Esophagus squamous epithelium (tissue), 5 donors: Measurements from ENCODE around the gene TAF6. TPM values are rescaled to one million over a fixed set of nuclear protein-coding genes. Genes with fewer than 3 reads are reported as not detected.

Experiments
- DNase-seq: peaks from one replicate; lab custom pipeline; 2025; lab: John Stamatoyannopoulos, UW
- H3K27ac ChIP-seq, 4 donors: fragments of 200-600 bp; sonication (generic); one replicate each; pipeline ENCODE4 v1.5.1; 2016 to 2019; ENCODE audit warnings: mild to moderate bottlenecking in 1 of 4
- H3K27me3 ChIP-seq, 4 donors: fragments of 200-600 bp; sonication (generic); 1 replicate in 3 of 4; 2 replicates in 1 of 4; pipeline versions ENCODE4 v1.5.1 to v1.6.0; 2017 to 2021; ENCODE audit warnings: antibody characterized with exemption in 1 of 4
- H3K36me3 ChIP-seq, 3 donors: fragments of 200-600 bp; sonication (generic); one replicate each; pipeline ENCODE4 v1.5.1; 2016 to 2019
- H3K4me1 ChIP-seq, 3 donors: fragments of 200-600 bp; sonication (generic); one replicate each; pipeline ENCODE4 v1.5.1; 2017 to 2019
- H3K4me3 ChIP-seq, 4 donors: fragments of 200-600 bp; sonication (generic); 1 replicate in 3 of 4; 2 replicates in 1 of 4; pipeline ENCODE4 v1.5.1; 2016 to 2019; ENCODE audit warnings: mild to moderate bottlenecking in 2 of 4, moderate library complexity in 1 of 4
- H3K9me3 ChIP-seq, 3 donors: fragments of 200-600 bp; sonication (generic); one replicate each; pipeline ENCODE4 v1.5.1; 2016 to 2019
- POLR2A ChIP-seq, 4 donors: fragments of 450-650 bp; IDR thresholded peaks; one replicate each; pipeline ENCODE4 v1.6.1; 2017; ENCODE audit warnings: antibody characterized with exemption in 4 of 4, mild to moderate bottlenecking in 4 of 4, moderate library complexity in 3 of 4
- WGBS, 2 donors: methylation state at CpG; one replicate each; pipeline ENCODE4 v1.1.5; 2018; 5-methylcytosine and 5-hydroxymethylcytosine counted together
- intact Hi-C: fragments of 100-400 bp; cut with DNase I; formaldehyde crosslinking; loops from one replicate; pipeline ENCODE4 v1.15.0; 2022
- total RNA-seq, 4 donors: library from RNA; depleted of rRNA; stranded (reverse); fragments of >200 nt; gene quantifications; one replicate each; pipeline ENCODE4 v1.1.0, GENCODE V29; 2016
- TF ChIP-seq, protein P1 (sequence below), 6 experiments: fragments of 450-650 bp in 4 of 6; fragments of 200-600 bp in 2 of 6; sonication (generic) in 2 of 6; IDR thresholded peaks; one replicate each; pipeline ENCODE4 v1.5.1; 2016 to 2019; ENCODE audit warnings: antibody characterized with exemption in 6 of 6, mild to moderate bottlenecking in 4 of 6, moderate library complexity in 4 of 6
- donor health status: DM: yes; HTN: yes; CAD: no.

TAF6 gene
- total RNA-seq, 4 donors from 2014 or later = 24.4 to 40.6 (median 30.5) TPM

DNA sequence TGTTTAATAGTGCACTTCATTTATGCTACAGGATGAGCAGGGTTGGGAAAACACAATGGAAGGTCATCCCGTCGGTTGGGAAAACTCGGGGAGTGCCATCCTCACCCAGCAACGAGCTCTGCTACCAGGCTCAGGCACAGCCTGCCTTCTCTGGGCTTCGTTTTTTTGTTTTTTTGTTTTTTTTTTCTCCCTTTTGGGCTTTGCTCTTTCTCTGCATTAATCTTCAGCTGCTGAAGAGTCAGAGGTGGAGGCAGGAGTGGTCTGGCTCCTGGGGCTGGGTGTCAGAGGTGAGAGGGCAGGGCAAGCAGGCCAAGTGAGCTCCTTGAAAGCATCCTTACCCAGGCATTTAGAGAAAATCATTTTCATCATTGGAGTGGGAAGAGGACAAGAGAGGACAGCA is 49.2 kb downstream of the TAF6 start:
- no peaks in the 10 kb centered on the region for H3K27me3 ChIP-seq
- no peak overlapping the region for H3K4me3 ChIP-seq
- intact Hi-C loops = loop anchor here (10.0 kb wide), 1 partner anchor 145 kb away; the partner anchor contains the start of gene GJC3
- peaks cover 9 to 40% (median 30%) of the 10 kb centered on the region in 3 donors for H3K9me3 ChIP-seq
- peaks cover 0 to 7% (median 0%) of the 10 kb centered on the region in 3 donors for H3K4me1 ChIP-seq
- H3K27ac ChIP-seq = no peak overlapping the region
- peaks cover 40 to 81% (median 42%) of the 10 kb centered on the region in 3 donors for H3K36me3 ChIP-seq
- DNase-seq = no peak
- WGBS, 2 donors = 92 to 98% methylated on average over 5 of the region's 5 CpGs
- TF ChIP-seq, protein P1, sequence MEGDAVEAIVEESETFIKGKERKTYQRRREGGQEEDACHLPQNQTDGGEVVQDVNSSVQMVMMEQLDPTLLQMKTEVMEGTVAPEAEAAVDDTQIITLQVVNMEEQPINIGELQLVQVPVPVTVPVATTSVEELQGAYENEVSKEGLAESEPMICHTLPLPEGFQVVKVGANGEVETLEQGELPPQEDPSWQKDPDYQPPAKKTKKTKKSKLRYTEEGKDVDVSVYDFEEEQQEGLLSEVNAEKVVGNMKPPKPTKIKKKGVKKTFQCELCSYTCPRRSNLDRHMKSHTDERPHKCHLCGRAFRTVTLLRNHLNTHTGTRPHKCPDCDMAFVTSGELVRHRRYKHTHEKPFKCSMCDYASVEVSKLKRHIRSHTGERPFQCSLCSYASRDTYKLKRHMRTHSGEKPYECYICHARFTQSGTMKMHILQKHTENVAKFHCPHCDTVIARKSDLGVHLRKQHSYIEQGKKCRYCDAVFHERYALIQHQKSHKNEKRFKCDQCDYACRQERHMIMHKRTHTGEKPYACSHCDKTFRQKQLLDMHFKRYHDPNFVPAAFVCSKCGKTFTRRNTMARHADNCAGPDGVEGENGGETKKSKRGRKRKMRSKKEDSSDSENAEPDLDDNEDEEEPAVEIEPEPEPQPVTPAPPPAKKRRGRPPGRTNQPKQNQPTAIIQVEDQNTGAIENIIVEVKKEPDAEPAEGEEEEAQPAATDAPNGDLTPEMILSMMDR (IDR thresholded peaks at IDR 0.05) = no peak
- no peak for TF ChIP-seq POLR2A (IDR thresholded peaks at IDR 0.05)

DNA sequence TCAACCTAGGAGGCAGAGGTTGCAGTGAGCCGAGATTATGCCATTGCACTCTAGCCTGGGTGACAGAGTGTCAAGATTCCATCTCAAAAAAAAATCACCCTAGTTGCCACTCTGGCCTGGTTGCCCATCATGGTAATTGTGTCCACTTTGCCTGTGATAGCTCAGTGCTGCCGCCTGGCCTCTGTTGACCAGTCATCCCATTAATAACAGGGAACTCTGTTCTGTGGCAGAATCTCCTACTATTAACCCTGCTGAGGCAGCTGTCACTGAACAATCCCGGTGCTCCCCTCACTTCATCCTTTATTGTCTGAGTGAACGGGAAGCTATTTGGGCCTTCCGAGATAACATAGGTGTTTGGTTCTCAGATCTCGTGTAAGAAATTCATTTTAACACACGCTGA is 52.2 kb downstream of the TAF6 start:
- Histone ChIP-seq H3K36me3 (peaks cover 18 to 81% (median 25%) of the 10 kb centered on the region in 3 donors), H3K27ac (no peak overlapping the region)

DNA sequence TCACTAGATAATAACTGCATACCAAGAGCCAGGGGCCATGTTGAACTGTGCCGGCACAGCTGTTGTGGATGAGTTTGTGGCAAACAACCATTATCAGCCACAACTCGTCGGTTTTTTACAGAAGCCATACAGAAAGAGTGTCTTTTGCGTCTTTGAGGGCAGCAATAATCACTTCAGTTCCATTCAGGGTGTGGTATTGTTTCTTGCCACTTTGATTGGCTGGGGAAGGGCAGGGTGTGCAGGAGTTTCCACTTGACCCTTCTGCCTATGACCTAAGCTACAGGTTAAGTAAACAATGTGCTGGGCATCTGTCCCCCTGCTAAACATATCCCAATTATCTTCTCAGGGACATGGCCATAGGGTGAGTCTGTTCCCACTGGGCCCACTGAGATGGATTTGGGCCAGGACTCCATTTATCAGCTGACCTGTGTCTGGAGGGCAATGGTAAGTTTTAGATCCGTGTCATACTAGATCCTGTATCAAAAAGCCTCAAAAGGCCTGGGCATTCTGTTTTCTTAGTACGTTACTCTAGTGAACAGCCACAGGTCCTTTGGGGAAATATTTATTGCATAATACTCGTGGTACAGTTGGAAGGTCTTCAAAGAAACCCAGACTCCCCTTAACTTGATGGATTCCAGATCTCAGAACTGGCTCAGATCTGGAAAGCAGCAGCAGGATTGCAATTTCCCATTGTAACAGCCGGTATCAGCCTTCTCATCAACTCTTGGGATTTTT is 53.5 kb downstream of the TAF6 start:
- Histone ChIP-seq H3K36me3 (peaks cover 4 to 81% (median 11%) of the 10 kb centered on the region in 3 donors), H3K9me3 (peaks cover 0 to 11% (median 10%) of the 10 kb centered on the region in 3 donors), H3K4me3 (no peak overlapping the region), H3K4me1 (peaks cover 0 to 8% (median 0%) of the 10 kb centered on the region in 3 donors), H3K27ac (peak overlapping the region in 2 of 4 donors; percentile 35 to 53), H3K27me3 (no peaks in the 10 kb centered on the region)
- DNase-seq = no peak
- TF ChIP-seq, protein P1 (IDR thresholded peaks at IDR 0.05) = no peak
- TF ChIP-seq POLR2A (IDR thresholded peaks at IDR 0.05) = no peak
- WGBS, 2 donors = 53 to 55% methylated on average over 8 of the region's 8 CpGs
- intact Hi-C loops = loop anchor here (10.0 kb wide), 1 partner anchor 141 kb away; the partner anchor contains the start of gene GJC3

More for the DNA sequence above, 52.2 kb downstream of the TAF6 start:
- Histone ChIP-seq H3K9me3 (peaks cover 9 to 25% (median 23%) of the 10 kb centered on the region in 3 donors), H3K4me3 (no peak overlapping the region), H3K4me1 (peaks cover 0 to 8% (median 0%) of the 10 kb centered on the region in 3 donors), H3K27me3 (no peaks in the 10 kb centered on the region)
- intact Hi-C loops = loop anchor here (10.0 kb wide), 1 partner anchor 142 kb away; the partner anchor contains the start of gene GJC3
- WGBS, 2 donors = 91 to 96% methylated on average over 7 of the region's 7 CpGs
- TF ChIP-seq, protein P1 (IDR thresholded peaks at IDR 0.05) = no peak
- no peak for TF ChIP-seq POLR2A (IDR thresholded peaks at IDR 0.05)
- DNase-seq = no peak

DNA sequence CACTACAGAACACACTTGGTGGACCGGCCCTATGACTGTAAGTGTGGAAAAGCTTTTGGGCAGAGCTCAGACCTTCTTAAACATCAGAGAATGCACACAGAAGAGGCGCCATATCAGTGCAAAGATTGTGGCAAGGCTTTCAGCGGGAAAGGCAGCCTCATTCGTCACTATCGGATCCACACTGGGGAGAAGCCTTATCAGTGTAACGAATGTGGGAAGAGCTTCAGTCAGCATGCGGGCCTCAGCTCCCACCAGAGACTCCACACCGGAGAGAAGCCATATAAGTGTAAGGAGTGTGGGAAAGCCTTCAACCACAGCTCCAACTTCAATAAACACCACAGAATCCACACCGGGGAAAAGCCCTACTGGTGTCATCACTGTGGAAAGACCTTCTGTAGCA is 55.0 kb downstream of the TAF6 start:
- no peak overlapping the region for H3K4me3 ChIP-seq
- H3K9me3 ChIP-seq = no peaks in the 10 kb centered on the region
- H3K4me1 ChIP-seq = peaks cover 0 to 8% (median 0%) of the 10 kb centered on the region in 3 donors
- H3K36me3 ChIP-seq = peaks cover 0 to 81% (median 9%) of the 10 kb centered on the region in 3 donors
- no peak for DNase-seq
- no peaks in the 10 kb centered on the region for H3K27me3 ChIP-seq
- intact Hi-C loops = loop anchor here (10.0 kb wide), 1 partner anchor 139 kb away; the partner anchor contains the start of gene GJC3
- WGBS, 2 donors = 93 to 95% methylated on average over 4 to 6 of the region's 9 CpGs
- no peak for TF ChIP-seq POLR2A (IDR thresholded peaks at IDR 0.05)
- TF ChIP-seq, protein P1 (IDR thresholded peaks at IDR 0.05) = no peak
- H3K27ac ChIP-seq = no peak overlapping the region

DNA sequence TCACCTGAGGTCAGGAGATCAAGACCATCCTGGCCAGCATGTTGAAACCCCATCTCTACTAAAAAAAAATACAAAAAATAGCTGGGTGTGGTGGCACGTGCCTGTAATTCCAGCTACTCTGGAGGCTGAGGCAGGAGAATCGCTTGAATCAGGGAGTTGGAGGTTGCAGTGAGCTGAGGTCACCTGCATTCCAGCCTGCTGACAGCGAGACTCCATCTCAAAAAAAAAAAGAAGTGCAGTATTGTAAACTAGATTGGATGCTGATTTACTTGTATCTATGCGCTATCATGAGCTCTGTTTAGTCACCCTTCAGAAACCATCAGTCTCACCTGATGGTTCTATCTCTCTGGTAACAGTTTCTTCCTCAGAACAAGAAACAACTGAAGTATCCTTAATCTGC is 55.8 kb downstream of the TAF6 start:
- H3K9me3 ChIP-seq = no peaks in the 10 kb centered on the region
- intact Hi-C loops = loop anchor here (10.0 kb wide), 1 partner anchor 139 kb away; the partner anchor contains the start of gene GJC3
- H3K27ac ChIP-seq = no peak overlapping the region
- peaks cover 0 to 81% (median 9%) of the 10 kb centered on the region in 3 donors for H3K36me3 ChIP-seq
- H3K4me1 ChIP-seq = peaks cover 0 to 8% (median 0%) of the 10 kb centered on the region in 3 donors
- DNase-seq = no peak
- H3K27me3 ChIP-seq = no peaks in the 10 kb centered on the region
- TF ChIP-seq, protein P1 (IDR thresholded peaks at IDR 0.05) = no peak
- no peak for TF ChIP-seq POLR2A (IDR thresholded peaks at IDR 0.05)
- H3K4me3 ChIP-seq = no peak overlapping the region
- WGBS, 2 donors = 86 to 94% methylated on average over 4 of the region's 4 CpGs
